Stomach (tissue), 9 donors: Measurements from ENCODE around the gene SENP6. TPM values are rescaled to one million over a fixed set of nuclear protein-coding genes. Genes with fewer than 3 reads are reported as not detected.

ENCODE experiments used
- DNase-seq, 2 donors: peaks; one replicate each; pipeline versions ENCODE4 v3.0.0 to v3.0.0-alpha.2; 2013 to 2019
- H3K27ac ChIP-seq, 5 donors: fragments of 200-600 bp in 4 of 5; sonication (generic) in 4 of 5; one replicate each; pipeline ENCODE4 v1.5.1; 2013 to 2019; ENCODE audit warnings: mild to moderate bottlenecking in 1 of 5, moderate library complexity in 1 of 5
- H3K27me3 ChIP-seq, 3 donors: fragments of 200-600 bp; sonication (generic); one replicate each; pipeline ENCODE4 v1.5.1; 2017 to 2019; ENCODE audit warnings: mixed run types in 1 of 3
- H3K36me3 ChIP-seq, 4 donors: fragments of 200-600 bp; sonication (generic); 1 replicate in 3 of 4; 2 replicates in 1 of 4; pipeline ENCODE4 v1.5.1; 2016 to 2019
- H3K4me1 ChIP-seq, 4 donors: fragments of 200-600 bp; sonication (generic); one replicate each; pipeline ENCODE4 v1.5.1; 2016 to 2019
- H3K4me3 ChIP-seq, 4 donors: fragments of 200-600 bp; sonication (generic) in 3 of 4; one replicate each; pipeline ENCODE4 v1.5.1; 2016 to 2019; ENCODE audit warnings: mild to moderate bottlenecking in 1 of 4
- H3K9me3 ChIP-seq, 4 donors: fragments of 200-600 bp; sonication (generic); one replicate each; pipeline ENCODE4 v1.5.1; 2016 to 2019
- CTCF ChIP-seq, 7 experiments: fragments of 450-650 bp in 4 of 7; fragments of 200-600 bp in 3 of 7; sonication (generic) in 3 of 7; IDR thresholded peaks; one replicate each; pipeline ENCODE4 v1.5.1; 2016 to 2019; ENCODE audit warnings: antibody characterized with exemption in 7 of 7, control low read depth in 2 of 7, mild to moderate bottlenecking in 1 of 7
- EP300 ChIP-seq: sonication (generic); formaldehyde crosslinking; IDR thresholded peaks from one replicate; pipeline ENCODE4 v1.6.1; 2017; ENCODE audit warnings: antibody characterized with exemption
- POLR2A ChIP-seq, 4 donors: fragments of 450-650 bp; IDR thresholded peaks; one replicate each; pipeline ENCODE4 v1.6.1; 2016; ENCODE audit warnings: antibody characterized with exemption in 4 of 4, control low read depth in 2 of 4, mild to moderate bottlenecking in 1 of 4, moderate library complexity in 1 of 4
- POLR2AphosphoS5 ChIP-seq, 3 donors: sonication (generic); formaldehyde crosslinking; IDR thresholded peaks; one replicate each; pipeline ENCODE4 v1.6.1; 2016; ENCODE audit warnings: antibody characterized with exemption in 3 of 3
- WGBS, 5 donors: extraction: QIAGEN DNeasy Blood & Tissue Kit in 3 of 5; methylation state at CpG; one replicate each; pipeline versions ENCODE4 v1.1.5 to v1.1.7; 2013 to 2018; 5-methylcytosine and 5-hydroxymethylcytosine counted together
- intact Hi-C: fragments of 100-400 bp; cut with DNase I; formaldehyde crosslinking; loops from one replicate; pipeline ENCODE4 v1.15.1; 2023; ENCODE audit warnings: low total_unique reads
- polyA plus RNA-seq, 3 donors: library from polyadenylated mRNA; stranded (reverse); fragments of 200-250 nt; gene quantifications; one replicate each; pipeline ENCODE4 v1.2.3, GENCODE V29; 2013
- total RNA-seq, 5 donors: library from RNA; depleted of rRNA; stranded (reverse); fragments of >200 nt; gene quantifications; one replicate each; pipeline versions ENCODE4 v1.1.0 to v1.2.3, GENCODE V29; 2014 to 2016
- donor health status: healthy with polysubstance abuse.
- donor health status: Bipolar disorder and iron deficiency.
- donor health status: healthy.

The SENP6 gene
- total and polyA plus RNA-seq, 8 donors: 17.7 to 251 (median 103) TPM

GRCh38 chr6:75621846-75622245 lies 20.2 kb downstream of the SENP6 start:
- peaks cover 7 to 62% (median 32%) of the 10 kb centered on the region in 4 donors for H3K4me1 ChIP-seq
- TF ChIP-seq POLR2A (IDR thresholded peaks at IDR 0.05) (no peak), EP300 (no peak), POLR2AphosphoS5 (IDR thresholded peaks at IDR 0.05) (no peak), CTCF (IDR thresholded peaks at IDR 0.05) (no peak)
- peak overlapping the region in 1 of 5 donors; percentile 26 for H3K27ac ChIP-seq
- H3K4me3 ChIP-seq: no peak overlapping the region
- intact Hi-C loops: no loop called here
- DNase-seq: no peak
- no peaks in the 10 kb centered on the region for H3K9me3 ChIP-seq
- no peaks in the 10 kb centered on the region for H3K27me3 ChIP-seq
- H3K36me3 ChIP-seq: peaks cover 6 to 29% (median 22%) of the 10 kb centered on the region in 4 donors

- Histone ChIP-seq H3K4me1 (peaks cover 7 to 51% (median 26%) of the 10 kb centered on the region in 4 donors), H3K27me3 (no peaks in the 10 kb centered on the region), H3K27ac (no peak overlapping the region), H3K36me3 (peaks cover 6 to 41% (median 32%) of the 10 kb centered on the region in 4 donors), H3K4me3 (no peak overlapping the region), H3K9me3 (no peaks in the 10 kb centered on the region)
- intact Hi-C loops: no loop called here
- 87 to 94% (median 90%) methylated on average over 1 of the region's 1 CpG for WGBS, 5 donors
- TF ChIP-seq CTCF (IDR thresholded peaks at IDR 0.05) (no peak), POLR2AphosphoS5 (IDR thresholded peaks at IDR 0.05) (no peak), POLR2A (IDR thresholded peaks at IDR 0.05) (no peak), EP300 (no peak)
- DNase-seq: no peak
These were observed 21.8 kb downstream of the SENP6 start for GRCh38 chr6:75623491-75623890.

DNA sequence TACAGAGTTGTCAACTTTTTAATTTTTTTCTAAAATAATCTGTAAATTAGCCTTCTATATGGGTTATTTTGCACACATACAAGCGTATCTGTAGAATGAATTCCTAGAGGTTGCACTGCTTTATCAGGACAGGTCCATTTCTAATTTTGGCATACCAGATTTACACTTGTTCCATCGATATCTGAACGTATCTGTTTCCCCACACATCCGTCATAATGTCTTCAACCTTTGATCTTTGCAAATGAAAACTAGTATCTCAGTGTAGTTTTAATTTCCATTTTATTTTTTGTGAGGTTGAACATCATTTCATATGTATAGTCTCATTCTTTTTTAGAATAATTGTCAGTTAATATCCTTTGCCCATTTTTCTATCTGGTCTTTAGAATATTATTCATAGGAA lies 22.7 kb downstream of the SENP6 start:
- no peak for TF ChIP-seq EP300
- no peak for TF ChIP-seq POLR2AphosphoS5 (IDR thresholded peaks at IDR 0.05)
- no peak for TF ChIP-seq POLR2A (IDR thresholded peaks at IDR 0.05)
- TF ChIP-seq CTCF (IDR thresholded peaks at IDR 0.05): no peak
- Histone ChIP-seq H3K27ac (no peak overlapping the region), H3K4me3 (no peak overlapping the region), H3K27me3 (no peaks in the 10 kb centered on the region), H3K36me3 (peaks cover 6 to 47% (median 37%) of the 10 kb centered on the region in 4 donors), H3K9me3 (no peaks in the 10 kb centered on the region), H3K4me1 (peaks cover 6 to 43% (median 22%) of the 10 kb centered on the region in 4 donors)
- DNase-seq: no peak
- 90 to 97% (median 95%) methylated on average over 4 of the region's 4 CpGs for WGBS, 5 donors
- intact Hi-C loops: no loop called here

DNA sequence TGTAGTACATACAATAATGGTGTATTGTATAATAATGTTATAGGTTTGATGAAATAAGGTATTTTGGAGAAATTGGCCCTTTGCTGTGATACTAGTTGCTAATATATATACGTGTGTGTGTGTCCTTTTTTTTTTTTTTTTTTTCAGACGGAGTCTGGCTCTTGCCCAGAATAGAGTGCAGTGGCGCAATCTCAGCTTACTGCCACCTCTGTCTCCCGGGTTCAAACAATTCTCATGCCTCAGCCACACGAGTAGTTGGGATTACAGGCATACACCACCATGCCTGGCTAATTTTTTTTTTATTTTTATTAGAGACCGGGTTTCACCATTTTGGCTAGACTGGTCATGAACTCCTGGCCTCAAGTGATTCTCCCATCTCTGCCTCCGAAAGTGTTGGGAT lies 23.3 kb downstream of the SENP6 start:
- peaks cover 6 to 50% (median 40%) of the 10 kb centered on the region in 4 donors for H3K36me3 ChIP-seq
- no peak overlapping the region for H3K27ac ChIP-seq
- no peak overlapping the region for H3K4me3 ChIP-seq
- peaks cover 0 to 36% (median 19%) of the 10 kb centered on the region in 4 donors for H3K4me1 ChIP-seq
- 72 to 86% (median 86%) methylated on average over 6 to 7 of the region's 7 CpGs for WGBS, 5 donors
- TF ChIP-seq EP300 (no peak), POLR2A (IDR thresholded peaks at IDR 0.05) (no peak), CTCF (IDR thresholded peaks at IDR 0.05) (no peak), POLR2AphosphoS5 (IDR thresholded peaks at IDR 0.05) (no peak)
- H3K9me3 ChIP-seq: no peaks in the 10 kb centered on the region
- H3K27me3 ChIP-seq: no peaks in the 10 kb centered on the region
- no peak for DNase-seq
- intact Hi-C loops: no loop called here
